HG03439 (cell line): ENCODE measurements around the gene DNAJB8.

Experiments used
- ATAC-seq: cut with Tn5 transposase; IDR thresholded peaks from one replicate; pipeline ENCODE4 v1.9.1; 2021; ENCODE audit warnings: mild to moderate bottlenecking, moderate library complexity; ENCODE audit not compliant: unreplicated experiment

The DNAJB8 gene

DNA sequence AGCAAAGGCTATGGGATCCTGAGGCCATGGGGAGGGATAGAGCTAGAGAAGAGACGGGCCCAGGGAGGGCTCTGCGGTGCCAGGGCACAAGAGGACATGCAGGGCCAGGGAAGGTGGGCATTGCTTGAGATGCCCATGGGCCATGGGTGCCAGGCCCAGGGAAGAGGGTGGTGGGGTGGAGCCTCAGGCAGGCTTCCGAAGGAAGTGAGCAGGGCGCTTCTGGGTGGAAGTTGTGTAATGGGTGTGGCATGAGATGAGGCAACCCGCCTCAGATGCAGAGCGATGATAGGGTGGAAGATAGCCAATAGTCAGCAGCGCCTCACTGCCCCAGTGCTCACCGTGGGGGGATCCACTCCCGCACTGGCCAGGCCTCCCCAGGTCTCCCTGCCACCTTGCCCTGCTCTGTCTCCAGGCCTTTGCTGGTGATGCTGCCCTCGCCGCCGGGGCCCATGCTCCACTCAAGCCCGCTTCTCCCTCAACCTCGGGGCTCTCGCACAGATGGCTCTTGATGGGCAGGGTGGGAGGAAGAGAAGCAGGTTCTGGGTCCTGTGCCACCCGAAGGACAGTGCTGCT, 51.4 kb downstream of the DNAJB8 start:
- no peak for ATAC-seq

DNA sequence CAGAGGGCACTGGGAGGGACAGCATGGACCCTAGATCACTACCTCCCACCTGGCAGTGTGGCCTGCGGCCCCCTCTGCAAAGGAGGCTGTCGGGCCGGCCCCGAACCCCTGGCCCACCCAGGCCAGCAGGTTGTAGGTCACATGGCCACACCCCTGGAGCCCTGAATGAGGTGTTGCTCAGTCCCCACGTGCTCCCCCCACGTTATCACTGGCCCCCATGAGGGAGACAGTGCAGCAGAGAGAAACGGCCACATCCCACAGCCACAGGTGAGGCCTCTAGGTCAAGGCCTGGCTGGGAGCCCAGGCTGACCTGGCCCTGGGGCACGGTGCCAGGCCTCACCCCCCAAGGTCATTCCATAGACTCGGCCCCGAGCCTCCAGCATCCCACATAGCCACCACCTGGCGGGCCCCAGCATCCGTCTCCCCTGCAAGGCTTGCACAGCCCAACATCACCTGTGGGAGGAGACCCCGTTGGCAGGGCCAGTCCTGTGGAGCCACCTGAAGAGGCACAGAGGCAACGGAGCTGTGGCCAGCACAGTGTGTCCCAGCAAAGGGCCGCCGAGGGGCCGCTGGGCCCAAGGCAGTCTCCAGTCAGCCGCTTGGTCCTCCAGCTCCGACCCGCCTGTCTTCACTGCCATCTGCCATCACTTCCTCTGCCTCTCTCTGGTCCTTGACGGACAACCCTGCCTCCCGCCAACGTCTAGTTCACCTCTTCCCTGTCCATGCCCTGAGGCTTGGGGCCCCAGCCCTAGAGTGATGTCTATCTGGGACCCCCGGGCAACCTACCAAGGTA, 53.1 kb downstream of the DNAJB8 start:
- no peak for ATAC-seq

GRCh38 chr3:128413003-128413370, 53.7 kb downstream of the DNAJB8 start:
- no peak for ATAC-seq
